Measurements from ENCODE around the gene ASMTL. TPM values are rescaled to one million over a fixed set of nuclear protein-coding genes. Genes with fewer than 3 reads are reported as not detected.

The ASMTL gene
- total and polyA plus RNA-seq, 7 experiments from 2014 or later = 30.9 to 50.0 (median 41.7) TPM

- Mint-ChIP-seq H3K27ac (peak overlapping the region in 4 of 9 donors; percentile 25 to 82 (median 35)), H3K36me3 (peaks cover 16 to 72% (median 50%) of the 10 kb centered on the region in 5 donors)
- POLR2A ChIA-PET = no interaction called here
Measured at GRCh38 chrX:1424147-1424851, 28.4 kb downstream of the ASMTL start.

DNA sequence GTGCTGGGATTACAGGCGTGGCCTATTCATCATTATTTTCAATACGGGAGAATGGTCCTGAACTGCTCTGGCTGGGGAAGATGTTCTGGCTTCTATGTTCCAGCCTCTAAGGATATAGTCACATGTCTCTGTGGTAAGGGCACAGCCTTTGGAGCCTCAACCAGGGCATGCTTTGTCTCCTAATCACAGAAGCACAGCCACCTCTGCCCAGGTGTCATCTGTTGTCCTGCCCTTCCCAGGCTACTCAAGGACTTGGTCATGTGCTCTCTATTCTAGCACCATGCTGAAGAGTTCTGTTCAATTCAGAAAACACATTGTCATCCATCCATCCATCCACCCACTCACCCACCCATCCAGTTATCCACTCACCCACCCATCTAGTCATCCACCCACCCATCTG, 29.5 kb downstream of the ASMTL start:
- DNase-seq = no peak
- H3K36me3 Mint-ChIP-seq = peaks cover 16 to 74% (median 50%) of the 10 kb centered on the region in 5 donors
- H3K36me3 ChIP-seq (ENCODE audit: control insufficient read depth in 2 of 3, insufficient read depth in 3 of 3, low read length in 3 of 3) = peaks cover 5 to 82% (median 25%) of the 10 kb centered on the region in 3 experiments
- intact Hi-C loops (cut with micrococcal nuclease) = no loop called here
- CTCF ChIA-PET = no interaction called here
- H3K9me3 ChIP-seq (ENCODE audit: control insufficient read depth in 2 of 3, low read length in 3 of 3) = peaks cover 0 to 35% (median 0%) of the 10 kb centered on the region in 3 experiments
- H3K27me3 Mint-ChIP-seq = no peaks in the 10 kb centered on the region
- H3K4me3 Mint-ChIP-seq = no peak overlapping the region
- POLR2A ChIA-PET = no interaction called here
- no peaks in the 10 kb centered on the region for H3K27me3 ChIP-seq (ENCODE audit: control insufficient read depth in 2 of 2, insufficient read depth in 2 of 2, low read length in 2 of 2)
- no peak overlapping the region for H3K27ac ChIP-seq (ENCODE audit: low read depth, low read length)
- no peaks in the 10 kb centered on the region for H3K4me1 ChIP-seq (ENCODE audit: control insufficient read depth in 2 of 2, insufficient read depth in 2 of 2, low read length in 2 of 2)
- no peak overlapping the region for H3K4me3 ChIP-seq (ENCODE audit: low read length)
- ATAC-seq = no peak
- peaks cover 6 to 38% (median 20%) of the 10 kb centered on the region in 11 donors for H3K9me3 Mint-ChIP-seq
- peaks cover 0 to 16% (median 8%) of the 10 kb centered on the region in 7 donors for H3K4me1 Mint-ChIP-seq
- H3K27ac Mint-ChIP-seq = no peak overlapping the region

More at GRCh38 chrX:1424147-1424851, 28.4 kb downstream of the ASMTL start:
- DNase-seq = no peak
- Histone ChIP-seq H3K27me3 (ENCODE audit: control insufficient read depth in 2 of 2, insufficient read depth in 2 of 2, low read length in 2 of 2) (no peaks in the 10 kb centered on the region), H3K36me3 (ENCODE audit: control insufficient read depth in 2 of 3, insufficient read depth in 3 of 3, low read length in 3 of 3) (peaks cover 5 to 71% (median 20%) of the 10 kb centered on the region in 3 experiments), H3K27ac (ENCODE audit: low read depth, low read length) (no peak overlapping the region), H3K4me1 (ENCODE audit: control insufficient read depth in 2 of 2, insufficient read depth in 2 of 2, low read length in 2 of 2) (no peaks in the 10 kb centered on the region), H3K9me3 (ENCODE audit: control insufficient read depth in 2 of 3, low read length in 3 of 3) (peaks cover 0 to 25% (median 0%) of the 10 kb centered on the region in 3 experiments), H3K4me3 (ENCODE audit: low read length) (no peak overlapping the region)
- ATAC-seq = no peak
- Mint-ChIP-seq H3K27me3 (no peaks in the 10 kb centered on the region), H3K4me3 (peak overlapping the region in 1 of 10 donors; percentile 74), H3K4me1 (peaks cover 0 to 16% (median 8%) of the 10 kb centered on the region in 7 donors), H3K9me3 (peaks cover 6 to 38% (median 20%) of the 10 kb centered on the region in 11 donors)
- CTCF ChIA-PET = no interaction called here
- intact Hi-C loops (cut with micrococcal nuclease) = no loop called here

- intact Hi-C loops (cut with micrococcal nuclease) = no loop called here
- POLR2A ChIA-PET = no interaction called here
- Mint-ChIP-seq H3K4me3 (no peak overlapping the region), H3K36me3 (peaks cover 16 to 69% (median 47%) of the 10 kb centered on the region in 5 donors), H3K27ac (no peak overlapping the region), H3K27me3 (no peaks in the 10 kb centered on the region), H3K4me1 (peaks cover 0 to 14% (median 8%) of the 10 kb centered on the region in 7 donors), H3K9me3 (peaks cover 6 to 38% (median 20%) of the 10 kb centered on the region in 11 donors)
- H3K4me3 ChIP-seq (ENCODE audit: low read length) = no peak overlapping the region
- H3K36me3 ChIP-seq (ENCODE audit: control insufficient read depth in 2 of 3, insufficient read depth in 3 of 3, low read length in 3 of 3) = peaks cover 5 to 81% (median 27%) of the 10 kb centered on the region in 3 experiments
- ATAC-seq = no peak
- no peak for DNase-seq
- H3K9me3 ChIP-seq (ENCODE audit: control insufficient read depth in 2 of 3, low read length in 3 of 3) = peaks cover 0 to 38% (median 0%) of the 10 kb centered on the region in 3 experiments
- H3K27me3 ChIP-seq (ENCODE audit: control insufficient read depth in 2 of 2, insufficient read depth in 2 of 2, low read length in 2 of 2) = no peaks in the 10 kb centered on the region
- CTCF ChIA-PET = no interaction called here
- no peaks in the 10 kb centered on the region for H3K4me1 ChIP-seq (ENCODE audit: control insufficient read depth in 2 of 2, insufficient read depth in 2 of 2, low read length in 2 of 2)
- H3K27ac ChIP-seq (ENCODE audit: low read depth, low read length) = no peak overlapping the region
Measured at GRCh38 chrX:1422135-1422465, 30.6 kb downstream of the ASMTL start.

- intact Hi-C loops (cut with micrococcal nuclease) = no loop called here
- peaks cover 0 to 38% (median 0%) of the 10 kb centered on the region in 3 experiments for H3K9me3 ChIP-seq (ENCODE audit: control insufficient read depth in 2 of 3, low read length in 3 of 3)
Measured at GRCh38 chrX:1421433-1422134, 31.1 kb downstream of the ASMTL start.

GRCh38 chrX:1420371-1420770, 32.3 kb downstream of the ASMTL start:
- ChIA-PET POLR2A (no interaction called here), CTCF (no interaction called here)
- H3K4me3 ChIP-seq (ENCODE audit: low read length) = no peak overlapping the region
- DNase-seq = no peak
- Mint-ChIP-seq H3K4me3 (no peak overlapping the region), H3K27ac (peak overlapping the region in 5 of 9 donors; percentile 15 to 72 (median 65)), H3K4me1 (peaks cover 0 to 11% (median 8%) of the 10 kb centered on the region in 7 donors), H3K9me3 (peaks cover 6 to 38% (median 20%) of the 10 kb centered on the region in 11 donors), H3K36me3 (peaks cover 16 to 56% (median 42%) of the 10 kb centered on the region in 5 donors), H3K27me3 (no peaks in the 10 kb centered on the region)
- no peaks in the 10 kb centered on the region for H3K27me3 ChIP-seq (ENCODE audit: control insufficient read depth in 2 of 2, insufficient read depth in 2 of 2, low read length in 2 of 2)
- H3K36me3 ChIP-seq (ENCODE audit: control insufficient read depth in 2 of 3, insufficient read depth in 3 of 3, low read length in 3 of 3) = peaks cover 4 to 80% (median 18%) of the 10 kb centered on the region in 3 experiments
- intact Hi-C loops (cut with micrococcal nuclease) = no loop called here
- H3K4me1 ChIP-seq (ENCODE audit: control insufficient read depth in 2 of 2, insufficient read depth in 2 of 2, low read length in 2 of 2) = no peaks in the 10 kb centered on the region
- no peak overlapping the region for H3K27ac ChIP-seq (ENCODE audit: low read depth, low read length)
- no peak for ATAC-seq
- peaks cover 0 to 38% (median 0%) of the 10 kb centered on the region in 3 experiments for H3K9me3 ChIP-seq (ENCODE audit: control insufficient read depth in 2 of 3, low read length in 3 of 3)

More at GRCh38 chrX:1421433-1422134, 31.1 kb downstream of the ASMTL start:
- no peaks in the 10 kb centered on the region for H3K27me3 Mint-ChIP-seq
- H3K4me3 Mint-ChIP-seq = no peak overlapping the region
- ATAC-seq (no peak), DNase-seq (no peak)
- Histone ChIP-seq H3K36me3 (ENCODE audit: control insufficient read depth in 2 of 3, insufficient read depth in 3 of 3, low read length in 3 of 3) (peaks cover 5 to 81% (median 25%) of the 10 kb centered on the region in 3 experiments), H3K27ac (ENCODE audit: low read depth, low read length) (no peak overlapping the region), H3K4me1 (ENCODE audit: control insufficient read depth in 2 of 2, insufficient read depth in 2 of 2, low read length in 2 of 2) (no peaks in the 10 kb centered on the region), H3K4me3 (ENCODE audit: low read length) (no peak overlapping the region), H3K27me3 (ENCODE audit: control insufficient read depth in 2 of 2, insufficient read depth in 2 of 2, low read length in 2 of 2) (no peaks in the 10 kb centered on the region)
- CTCF ChIA-PET = no interaction called here
- H3K9me3 Mint-ChIP-seq = peaks cover 6 to 38% (median 20%) of the 10 kb centered on the region in 11 donors
- POLR2A ChIA-PET = no interaction called here
- H3K4me1 Mint-ChIP-seq = peaks cover 0 to 11% (median 8%) of the 10 kb centered on the region in 7 donors
- peak overlapping the region in 2 of 9 donors; percentile 3 to 76 for H3K27ac Mint-ChIP-seq
- peaks cover 16 to 66% (median 46%) of the 10 kb centered on the region in 5 donors for H3K36me3 Mint-ChIP-seq

- no peak for DNase-seq
- H3K4me3 Mint-ChIP-seq = no peak overlapping the region
- H3K9me3 Mint-ChIP-seq = peaks cover 1 to 34% (median 18%) of the 10 kb centered on the region in 11 donors
- Histone ChIP-seq H3K27me3 (ENCODE audit: control insufficient read depth in 2 of 2, insufficient read depth in 2 of 2, low read length in 2 of 2) (no peaks in the 10 kb centered on the region), H3K36me3 (ENCODE audit: control insufficient read depth in 2 of 3, insufficient read depth in 3 of 3, low read length in 3 of 3) (peaks cover 0 to 74% (median 15%) of the 10 kb centered on the region in 3 experiments), H3K4me1 (ENCODE audit: control insufficient read depth in 2 of 2, insufficient read depth in 2 of 2, low read length in 2 of 2) (no peaks in the 10 kb centered on the region), H3K4me3 (ENCODE audit: low read length) (no peak overlapping the region), H3K27ac (ENCODE audit: low read depth, low read length) (no peak overlapping the region), H3K9me3 (ENCODE audit: control insufficient read depth in 2 of 3, low read length in 3 of 3) (peaks cover 0 to 38% (median 0%) of the 10 kb centered on the region in 3 experiments)
- peak overlapping the region in 5 of 9 donors; percentile 39 to 72 (median 65) for H3K27ac Mint-ChIP-seq
- intact Hi-C loops (cut with micrococcal nuclease) = no loop called here
- ChIA-PET CTCF (no interaction called here), POLR2A (no interaction called here)
- H3K27me3 Mint-ChIP-seq = no peaks in the 10 kb centered on the region
- ATAC-seq = no peak
- peaks cover 0 to 10% (median 5%) of the 10 kb centered on the region in 7 donors for H3K4me1 Mint-ChIP-seq
- peaks cover 12 to 50% (median 36%) of the 10 kb centered on the region in 5 donors for H3K36me3 Mint-ChIP-seq
Measured at GRCh38 chrX:1419545-1420355, 33.0 kb downstream of the ASMTL start.
